ENCODE measurements around the gene RERE. TPM values are rescaled to one million over a fixed set of nuclear protein-coding genes. Genes with fewer than 3 reads are reported as not detected.

RERE gene
- total RNA-seq, 1 donor from 2014 or later = 76.8 TPM

DNA sequence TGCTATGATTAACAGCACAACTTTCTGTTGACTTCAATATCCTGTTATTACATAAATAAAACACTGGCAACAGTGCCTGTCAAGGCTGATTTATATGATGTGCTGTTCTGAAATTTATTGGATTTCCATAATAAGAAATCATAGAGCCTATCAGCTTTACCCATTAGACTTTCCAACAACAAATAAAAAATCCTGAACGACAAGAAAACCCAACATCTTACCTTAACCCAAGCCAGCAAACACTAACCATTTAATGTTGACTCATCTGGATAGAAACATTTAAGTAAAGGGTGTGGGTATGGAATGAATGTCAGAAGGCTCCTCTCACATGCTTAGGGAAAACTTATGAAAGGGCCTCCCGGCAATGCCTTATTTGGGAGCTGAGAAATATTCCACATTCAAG, 334.5 kb downstream of the RERE start:
- H3K27me3 Mint-ChIP-seq (ENCODE audit: unreplicated experiment) = no peaks in the 10 kb centered on the region
- peaks cover 1% of the 10 kb centered on the region for H3K36me3 Mint-ChIP-seq (ENCODE audit: unreplicated experiment)
- H3K9me3 Mint-ChIP-seq (ENCODE audit: unreplicated experiment) = no peaks in the 10 kb centered on the region
- no peak overlapping the region for H3K4me3 Mint-ChIP-seq (ENCODE audit: unreplicated experiment)
- DNase-seq (ENCODE audit: extremely low spot score, unreplicated experiment) = no peak
- peak overlapping the region; percentile 68 for H3K27ac Mint-ChIP-seq (ENCODE audit: unreplicated experiment)
- TF ChIP-seq, protein P1, sequence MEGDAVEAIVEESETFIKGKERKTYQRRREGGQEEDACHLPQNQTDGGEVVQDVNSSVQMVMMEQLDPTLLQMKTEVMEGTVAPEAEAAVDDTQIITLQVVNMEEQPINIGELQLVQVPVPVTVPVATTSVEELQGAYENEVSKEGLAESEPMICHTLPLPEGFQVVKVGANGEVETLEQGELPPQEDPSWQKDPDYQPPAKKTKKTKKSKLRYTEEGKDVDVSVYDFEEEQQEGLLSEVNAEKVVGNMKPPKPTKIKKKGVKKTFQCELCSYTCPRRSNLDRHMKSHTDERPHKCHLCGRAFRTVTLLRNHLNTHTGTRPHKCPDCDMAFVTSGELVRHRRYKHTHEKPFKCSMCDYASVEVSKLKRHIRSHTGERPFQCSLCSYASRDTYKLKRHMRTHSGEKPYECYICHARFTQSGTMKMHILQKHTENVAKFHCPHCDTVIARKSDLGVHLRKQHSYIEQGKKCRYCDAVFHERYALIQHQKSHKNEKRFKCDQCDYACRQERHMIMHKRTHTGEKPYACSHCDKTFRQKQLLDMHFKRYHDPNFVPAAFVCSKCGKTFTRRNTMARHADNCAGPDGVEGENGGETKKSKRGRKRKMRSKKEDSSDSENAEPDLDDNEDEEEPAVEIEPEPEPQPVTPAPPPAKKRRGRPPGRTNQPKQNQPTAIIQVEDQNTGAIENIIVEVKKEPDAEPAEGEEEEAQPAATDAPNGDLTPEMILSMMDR (IDR thresholded peaks at IDR 0.05) = no peak
- peaks cover 17% of the 10 kb centered on the region for H3K4me1 Mint-ChIP-seq (ENCODE audit: unreplicated experiment)

DNA sequence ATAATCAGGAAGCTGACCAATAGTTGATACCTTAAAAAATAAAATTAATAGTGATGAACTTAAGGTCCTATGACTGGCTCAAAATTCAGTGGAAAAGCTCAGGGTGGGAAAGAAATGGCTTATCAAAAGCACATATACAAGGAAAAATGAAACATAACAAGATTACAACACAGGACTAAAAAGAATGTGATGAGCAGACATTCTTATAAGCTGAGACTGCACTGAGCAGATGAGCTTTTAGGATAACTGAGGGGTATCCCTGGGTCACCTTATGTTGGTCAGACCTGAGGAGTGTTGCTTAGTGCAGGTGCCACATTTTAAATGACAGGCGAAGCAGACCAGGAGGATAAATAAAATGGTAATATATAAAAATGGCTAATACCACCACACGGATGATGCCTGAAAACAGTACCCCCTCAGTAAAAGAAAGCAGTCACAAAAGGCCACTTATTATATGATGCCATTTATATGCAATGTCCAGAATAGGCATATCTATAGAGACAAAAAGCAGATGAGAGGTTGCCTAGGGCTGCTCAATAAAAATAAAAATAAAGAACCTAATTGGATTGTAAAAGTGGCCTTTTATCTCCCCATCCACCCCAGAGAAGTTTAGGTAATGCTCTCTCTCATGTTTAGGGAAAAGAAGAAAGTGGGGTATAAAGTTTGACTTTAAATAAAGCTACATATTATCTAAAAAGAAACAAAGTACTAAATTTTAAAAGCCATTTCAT, 335.6 kb downstream of the RERE start:
- Mint-ChIP-seq H3K27ac (ENCODE audit: unreplicated experiment) (peak overlapping the region; percentile 42), H3K4me3 (ENCODE audit: unreplicated experiment) (no peak overlapping the region), H3K9me3 (ENCODE audit: unreplicated experiment) (no peaks in the 10 kb centered on the region), H3K4me1 (ENCODE audit: unreplicated experiment) (peaks cover 25% of the 10 kb centered on the region), H3K36me3 (ENCODE audit: unreplicated experiment) (peaks cover 1% of the 10 kb centered on the region), H3K27me3 (ENCODE audit: unreplicated experiment) (no peaks in the 10 kb centered on the region)
- DNase-seq (ENCODE audit: extremely low spot score, unreplicated experiment) = no peak
- TF ChIP-seq, protein P1 (IDR thresholded peaks at IDR 0.05) = no peak

DNA sequence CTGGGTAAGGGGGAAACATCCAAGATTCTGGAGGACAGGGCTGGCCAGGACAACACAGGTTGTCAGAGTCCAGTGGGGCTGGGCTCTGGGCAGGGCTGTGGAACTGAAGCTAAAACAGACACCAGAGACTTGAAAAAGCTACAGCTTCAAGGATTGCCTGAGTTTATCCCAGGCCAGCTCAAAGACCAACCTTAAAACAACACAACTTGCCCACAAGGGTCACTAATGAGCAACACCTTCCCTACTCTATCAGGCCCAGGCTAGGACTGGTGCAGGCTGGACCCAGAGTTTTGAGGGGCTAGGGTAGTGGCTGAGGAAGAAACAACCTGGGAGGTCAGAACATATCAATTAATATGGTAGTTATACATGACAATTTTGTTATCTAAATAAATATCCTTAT, 338.9 kb downstream of the RERE start:
- no peak for DNase-seq (ENCODE audit: extremely low spot score, unreplicated experiment)
- Mint-ChIP-seq H3K9me3 (ENCODE audit: unreplicated experiment) (no peaks in the 10 kb centered on the region), H3K36me3 (ENCODE audit: unreplicated experiment) (no peaks in the 10 kb centered on the region), H3K27ac (ENCODE audit: unreplicated experiment) (no peak overlapping the region), H3K4me1 (ENCODE audit: unreplicated experiment) (peaks cover 23% of the 10 kb centered on the region), H3K4me3 (ENCODE audit: unreplicated experiment) (no peak overlapping the region), H3K27me3 (ENCODE audit: unreplicated experiment) (no peaks in the 10 kb centered on the region)
- TF ChIP-seq, protein P1 (IDR thresholded peaks at IDR 0.05) = no peak

DNA sequence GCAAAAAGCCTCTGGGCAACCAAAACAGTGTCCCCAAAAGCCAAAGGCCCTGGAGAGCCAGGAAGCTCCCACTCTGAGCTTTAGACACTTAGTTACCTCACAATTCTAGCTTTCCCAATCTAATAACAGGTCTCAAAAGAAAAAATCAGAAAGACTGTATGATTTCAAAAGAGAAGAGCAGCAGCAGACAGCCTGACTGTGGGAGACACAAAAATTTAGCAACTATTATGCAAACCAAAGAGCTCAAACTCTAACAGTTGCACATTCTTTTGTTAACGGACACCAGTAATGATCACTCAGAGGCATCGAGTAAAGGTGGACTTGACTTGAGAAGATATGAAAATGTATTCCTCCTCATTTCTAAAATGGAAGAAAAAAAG, 339.5 kb downstream of the RERE start:
- DNase-seq (ENCODE audit: extremely low spot score, unreplicated experiment) = peak; percentile 5
- Mint-ChIP-seq H3K4me1 (ENCODE audit: unreplicated experiment) (peaks cover 17% of the 10 kb centered on the region), H3K27me3 (ENCODE audit: unreplicated experiment) (no peaks in the 10 kb centered on the region), H3K9me3 (ENCODE audit: unreplicated experiment) (no peaks in the 10 kb centered on the region), H3K27ac (ENCODE audit: unreplicated experiment) (no peak overlapping the region), H3K4me3 (ENCODE audit: unreplicated experiment) (no peak overlapping the region), H3K36me3 (ENCODE audit: unreplicated experiment) (no peaks in the 10 kb centered on the region)
- TF ChIP-seq, protein P1 (IDR thresholded peaks at IDR 0.05) = no peak

DNA sequence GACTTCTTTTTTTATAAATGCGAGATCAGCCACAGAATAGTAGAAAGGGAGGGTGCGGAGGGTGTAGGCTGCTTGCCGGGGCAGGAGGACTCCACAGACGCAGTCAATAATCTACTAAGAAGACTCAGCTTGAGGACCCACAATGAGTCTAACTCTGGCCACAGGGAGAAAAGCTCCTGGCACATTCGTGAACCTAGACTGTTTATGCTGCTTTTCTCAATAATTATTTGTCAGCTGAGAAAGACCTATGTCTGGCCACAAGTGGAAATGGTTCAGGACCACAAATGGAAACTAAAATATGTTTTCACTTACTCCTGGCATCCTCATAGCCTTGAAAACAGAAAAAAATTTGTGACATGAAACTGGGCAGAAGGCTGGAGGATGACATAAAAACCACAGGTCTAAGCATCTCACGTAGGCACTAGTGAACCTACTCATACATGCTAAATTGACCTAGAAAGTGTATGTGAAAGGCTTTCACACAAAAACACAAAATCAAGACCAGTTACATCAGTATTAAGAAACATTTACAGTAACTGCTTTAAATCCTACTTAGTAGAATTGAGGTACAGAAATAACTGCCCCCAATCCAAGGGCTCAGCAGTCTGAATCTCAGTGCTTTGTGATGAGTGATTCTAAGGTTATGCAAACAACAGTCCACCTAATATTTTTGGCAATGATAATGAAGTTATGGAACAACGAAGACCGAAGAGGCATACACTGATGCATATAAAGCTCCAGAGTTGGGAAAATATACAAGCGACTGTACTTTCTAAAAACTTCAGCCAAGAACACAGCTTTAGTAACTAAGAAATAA, 340.1 kb downstream of the RERE start:
- peak; percentile 15 for DNase-seq (ENCODE audit: extremely low spot score, unreplicated experiment)
- H3K9me3 Mint-ChIP-seq (ENCODE audit: unreplicated experiment) = no peaks in the 10 kb centered on the region

More for the DNA sequence above, 340.1 kb downstream of the RERE start:
- Mint-ChIP-seq H3K4me1 (ENCODE audit: unreplicated experiment) (peaks cover 15% of the 10 kb centered on the region), H3K27me3 (ENCODE audit: unreplicated experiment) (no peaks in the 10 kb centered on the region), H3K36me3 (ENCODE audit: unreplicated experiment) (no peaks in the 10 kb centered on the region), H3K27ac (ENCODE audit: unreplicated experiment) (no peak overlapping the region), H3K4me3 (ENCODE audit: unreplicated experiment) (no peak overlapping the region)
- TF ChIP-seq, protein P1 (IDR thresholded peaks at IDR 0.05) = no peak
